Cortex of kidney (tissue), 1 donor: ENCODE results near the gene GAB2.

Source experiments
- DNase-seq: peaks from one replicate; lab custom pipeline; 2025; lab: John Stamatoyannopoulos, UW

GAB2 gene

DNA sequence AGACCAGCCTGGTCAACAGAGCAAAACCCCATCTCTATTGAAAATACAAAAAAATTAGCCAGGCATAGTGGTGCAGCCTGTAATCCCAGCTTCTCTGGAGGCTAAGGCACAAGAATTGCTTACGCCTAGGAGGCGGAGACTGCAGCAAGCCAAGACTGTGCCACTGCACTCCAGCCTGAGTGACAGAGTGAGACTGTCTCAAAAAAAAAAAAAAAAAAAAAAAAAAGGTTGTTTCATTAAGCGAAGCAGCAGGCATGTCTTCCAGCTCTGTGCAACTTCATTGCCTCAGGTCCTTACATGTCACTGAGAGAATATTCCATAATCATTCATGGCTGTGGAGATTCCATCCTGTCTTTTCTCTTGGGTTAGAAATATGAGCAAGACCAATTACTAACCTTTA, 16.9 kb downstream of the GAB2 start:
- DNase-seq = no peak

DNA sequence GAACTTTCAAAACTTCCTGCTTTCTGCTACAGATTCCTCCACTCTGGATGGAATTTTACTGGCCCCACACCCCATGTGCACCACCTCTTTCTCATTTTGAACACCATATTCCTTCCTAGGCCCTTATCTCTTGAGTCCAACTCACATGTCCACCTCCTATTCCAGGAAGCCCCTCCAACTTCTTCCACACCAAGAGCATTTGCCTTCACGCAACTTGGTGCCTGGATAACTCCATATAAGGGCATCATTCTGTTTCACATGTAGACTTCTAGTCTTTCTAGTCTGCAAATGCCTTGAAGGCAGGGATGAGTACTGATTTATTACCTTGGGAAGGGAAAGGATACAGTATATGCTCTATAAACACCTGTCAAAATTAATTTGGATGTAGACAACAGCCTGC, 17.5 kb downstream of the GAB2 start:
- DNase-seq = no peak

DNA sequence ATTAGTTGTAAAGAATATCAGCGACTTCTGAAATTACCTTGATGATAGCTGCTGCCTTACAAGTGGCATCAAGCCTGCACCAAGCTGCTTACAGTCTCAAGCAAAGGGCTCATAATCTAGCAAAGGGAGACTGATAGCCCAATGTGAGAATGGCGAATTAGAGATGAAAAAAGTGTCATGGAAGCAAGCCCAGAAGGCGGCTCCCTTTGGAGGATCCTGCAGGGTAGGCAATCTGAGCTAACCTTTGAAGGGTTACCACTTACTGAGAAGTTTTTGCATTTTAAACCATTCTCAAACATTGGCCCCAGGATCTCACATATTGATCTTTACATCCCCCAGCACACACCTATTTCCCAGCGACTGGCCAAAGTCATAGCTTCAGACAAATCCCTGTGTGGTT, 18.5 kb downstream of the GAB2 start:
- DNase-seq = no peak

DNA sequence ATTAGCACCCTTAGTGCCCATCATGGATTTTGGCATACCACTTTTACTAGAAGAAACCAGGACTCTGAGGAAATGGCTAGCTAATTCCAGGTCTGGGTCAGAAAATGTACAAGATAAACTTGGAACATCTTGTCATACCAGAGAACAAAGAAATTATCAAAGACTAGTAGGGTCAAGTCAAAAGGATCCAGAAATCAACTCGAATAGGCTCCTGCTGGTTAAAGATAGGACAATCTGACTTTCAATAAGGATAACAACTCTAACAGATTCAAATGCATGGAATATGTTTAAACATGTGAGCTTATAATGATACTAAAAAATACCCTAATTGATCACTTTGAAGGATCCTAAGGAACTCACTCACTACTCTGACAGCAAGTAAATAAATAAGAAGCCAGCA, 18.9 kb downstream of the GAB2 start:
- no peak for DNase-seq

DNA sequence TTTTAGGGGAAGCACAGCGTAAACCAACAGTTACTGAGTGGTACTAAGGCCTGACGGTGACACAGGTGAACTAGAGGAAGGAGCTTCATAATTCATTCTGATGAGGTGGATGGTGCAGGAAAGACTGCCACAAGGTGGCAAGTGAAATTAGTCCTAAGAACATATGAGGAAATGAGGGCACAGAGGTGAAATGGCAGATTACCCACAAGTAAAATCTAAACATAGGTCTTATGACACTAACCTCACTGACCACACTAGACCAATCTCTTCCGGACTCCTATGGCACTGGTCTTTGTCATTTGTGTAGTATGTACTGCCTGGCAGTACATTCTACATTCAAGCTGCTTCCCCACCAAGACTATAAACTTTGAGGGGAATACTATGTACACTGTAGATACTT, 20.2 kb downstream of the GAB2 start:
- DNase-seq = no peak

DNA sequence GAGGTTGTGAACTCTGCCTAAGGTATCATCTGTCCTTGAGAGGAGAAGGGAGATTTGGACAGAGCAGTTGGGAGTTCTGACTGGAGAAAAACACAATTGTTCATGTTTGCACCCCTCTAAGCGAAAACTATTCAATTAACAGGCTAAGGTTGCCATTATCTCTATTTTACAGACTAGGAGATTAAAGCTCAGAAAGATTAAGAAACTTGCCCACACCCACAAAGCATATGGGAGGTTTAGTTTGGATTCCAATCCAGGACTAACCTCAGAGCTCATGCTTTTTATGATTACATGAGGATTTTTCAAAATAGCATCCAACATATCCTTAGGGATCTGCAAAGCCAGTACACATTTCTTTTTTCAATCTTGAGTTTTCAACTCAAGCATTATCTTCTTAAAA, 22.0 kb downstream of the GAB2 start:
- no peak for DNase-seq

DNA sequence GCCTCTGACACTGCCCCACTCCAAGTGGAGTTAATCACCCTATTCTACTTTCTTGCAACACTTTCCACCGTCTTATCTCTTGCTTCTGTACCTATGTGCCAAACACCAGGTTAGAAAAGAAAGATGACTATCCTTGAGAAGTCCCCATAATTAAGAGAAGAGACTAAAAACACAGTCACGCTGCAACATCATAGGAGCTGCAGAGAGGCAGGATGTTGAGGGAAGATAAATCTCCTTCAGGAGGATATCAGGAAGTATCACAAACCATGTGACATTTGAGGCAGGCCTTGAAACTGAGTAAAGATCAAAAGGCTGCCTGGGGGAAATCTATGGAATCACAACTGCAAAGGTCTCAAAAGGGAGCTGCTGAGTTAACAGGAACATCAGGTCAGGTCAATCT, 24.8 kb downstream of the GAB2 start:
- no peak for DNase-seq

DNA sequence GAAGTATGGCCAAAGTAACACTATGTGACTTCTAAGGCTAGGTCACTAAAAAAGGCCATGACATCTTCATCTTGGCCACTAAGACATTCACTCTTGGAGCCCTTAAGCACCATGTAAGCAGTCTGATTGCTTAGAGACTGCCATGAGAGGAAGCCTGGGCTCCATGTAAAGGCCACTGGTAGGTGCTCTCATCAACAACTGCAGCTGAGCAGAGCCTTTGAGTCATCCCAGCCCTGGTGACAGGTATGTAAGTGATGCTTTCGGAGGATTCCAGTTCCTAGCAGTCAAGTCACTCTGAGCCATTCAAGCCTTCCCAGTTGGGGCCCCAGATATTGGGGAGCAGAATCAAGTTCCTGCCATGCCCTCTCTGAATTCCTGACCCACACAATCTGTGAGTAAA, 26.2 kb downstream of the GAB2 start:
- no peak for DNase-seq

DNA sequence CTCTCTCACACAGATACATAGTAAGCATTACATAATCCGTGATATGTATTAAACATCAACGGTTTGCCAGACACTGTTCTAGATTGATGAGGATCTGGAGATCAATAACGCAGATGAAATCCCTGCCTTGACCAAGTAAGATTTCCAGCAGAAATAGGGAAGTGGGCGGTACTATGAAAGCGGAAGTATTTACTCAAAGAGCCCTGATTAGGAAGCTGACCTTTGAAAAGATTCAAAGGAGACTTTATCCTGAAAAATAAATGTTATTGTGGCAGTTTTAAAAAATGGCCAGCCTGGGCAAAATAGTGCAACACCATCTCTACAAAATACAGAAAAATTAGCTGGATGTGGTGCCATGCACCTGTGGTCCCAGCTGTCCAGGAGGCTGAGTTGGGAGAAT, 26.8 kb downstream of the GAB2 start:
- DNase-seq = no peak

DNA sequence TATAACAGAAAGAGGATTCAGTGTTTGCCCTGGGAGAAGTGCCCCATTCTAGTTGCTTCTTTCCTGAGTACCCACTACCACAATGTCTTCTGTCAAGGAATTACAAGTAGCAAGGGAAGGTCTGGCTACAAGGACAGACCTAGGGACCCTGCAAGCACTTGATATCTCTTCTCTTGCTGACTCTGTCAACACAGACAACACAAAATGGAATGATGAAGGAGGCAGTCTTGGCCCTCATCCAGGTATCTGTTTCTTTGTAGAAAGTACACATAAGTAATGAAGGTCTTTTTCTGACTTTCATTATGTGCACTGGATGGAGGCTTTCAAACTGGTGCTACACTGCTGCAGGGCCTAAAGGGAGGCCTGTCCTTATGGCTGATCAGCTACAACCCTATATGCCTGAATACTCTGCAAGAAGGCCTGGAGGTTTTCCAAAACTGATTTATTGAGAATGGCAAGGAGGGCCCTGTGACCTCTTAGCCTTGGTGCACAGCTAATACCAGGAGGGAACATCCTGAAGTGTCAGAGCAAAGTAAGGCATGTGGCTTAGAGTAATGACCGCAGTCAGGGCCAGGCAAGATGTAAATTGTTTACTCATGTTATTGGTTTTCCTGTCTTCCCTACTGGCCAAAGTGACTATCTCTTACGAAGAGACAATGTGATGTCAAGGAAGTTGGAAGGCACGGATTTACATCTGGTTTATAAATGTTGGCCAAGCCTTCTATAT, 31.2 kb downstream of the GAB2 start:
- DNase-seq = no peak

DNA sequence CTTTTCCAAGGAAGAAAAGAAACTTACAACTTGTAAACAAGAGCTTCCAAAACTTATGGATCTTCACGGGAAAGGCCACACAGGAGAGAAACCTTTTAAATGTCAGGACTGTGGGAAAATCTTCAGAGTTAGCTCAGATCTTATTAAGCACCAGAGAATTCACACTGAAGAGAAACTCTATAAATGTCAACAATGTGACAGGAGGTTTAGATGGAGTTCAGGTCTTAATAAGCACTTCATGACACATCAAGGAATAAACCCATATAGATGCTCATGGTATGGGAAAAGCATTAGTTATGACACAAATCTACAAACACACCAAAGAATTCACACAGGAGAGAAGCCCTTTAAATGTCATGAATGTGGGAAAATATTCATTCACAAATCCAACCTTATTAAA, 32.4 kb downstream of the GAB2 start:
- DNase-seq = no peak

DNA sequence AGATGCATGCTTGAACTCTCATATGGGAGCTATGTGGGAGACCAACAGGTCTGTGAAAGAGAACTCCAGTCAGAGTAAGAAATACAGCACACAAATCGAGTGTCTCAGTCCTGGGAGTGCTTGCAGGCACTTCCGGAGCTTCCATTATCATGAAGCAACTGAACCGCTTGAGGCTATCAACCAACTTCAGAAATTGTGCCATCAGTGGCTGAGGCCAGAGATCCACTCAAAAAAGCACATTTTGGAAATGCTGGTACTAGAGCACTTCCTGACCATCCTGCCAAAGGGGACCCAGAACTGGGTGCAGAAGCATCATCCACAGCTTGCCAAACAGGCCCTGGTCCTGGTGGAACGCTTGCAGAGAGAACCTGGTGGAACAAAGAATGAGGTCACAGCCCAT, 33.4 kb downstream of the GAB2 start:
- no peak for DNase-seq

DNA sequence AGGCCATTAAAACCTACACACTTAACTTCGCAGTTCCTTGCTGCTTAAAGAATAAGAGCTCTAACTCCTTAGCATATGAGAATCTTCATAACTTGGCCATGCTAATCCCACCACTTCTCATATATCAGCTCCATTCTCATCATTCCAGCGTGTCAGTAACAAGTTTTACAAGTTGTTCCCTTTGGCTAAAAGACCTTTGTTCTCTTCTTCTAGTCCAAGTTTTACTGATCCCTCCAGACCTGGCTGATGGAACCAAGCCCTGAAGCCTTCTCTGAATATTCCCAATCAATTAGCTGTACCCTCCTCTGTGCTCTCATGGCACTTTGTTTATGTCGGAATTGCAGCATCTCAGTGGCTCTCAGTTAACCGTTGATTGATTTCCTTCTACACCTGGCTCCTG, 35.8 kb downstream of the GAB2 start:
- DNase-seq = no peak

DNA sequence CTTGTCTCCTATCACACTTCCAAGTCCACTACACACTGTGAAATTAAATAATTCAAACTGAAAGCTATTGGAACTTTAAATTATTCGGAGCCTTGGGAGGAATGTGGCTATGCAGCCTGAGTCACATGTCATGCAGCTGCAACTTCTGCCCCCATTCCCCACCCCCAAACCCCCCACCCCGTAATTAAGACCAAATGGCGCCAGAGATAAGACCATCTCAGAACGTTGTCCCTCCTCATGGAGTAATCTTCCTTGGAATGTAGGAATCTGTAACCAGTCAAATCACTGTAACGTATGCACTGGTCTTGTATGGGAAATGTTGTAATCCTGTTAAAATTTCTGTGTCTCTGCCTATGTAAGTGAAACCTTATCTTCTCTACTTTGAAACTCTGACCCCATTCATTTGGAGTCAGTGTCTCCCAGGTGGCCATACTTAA, 37.0 kb downstream of the GAB2 start:
- no peak for DNase-seq

DNA sequence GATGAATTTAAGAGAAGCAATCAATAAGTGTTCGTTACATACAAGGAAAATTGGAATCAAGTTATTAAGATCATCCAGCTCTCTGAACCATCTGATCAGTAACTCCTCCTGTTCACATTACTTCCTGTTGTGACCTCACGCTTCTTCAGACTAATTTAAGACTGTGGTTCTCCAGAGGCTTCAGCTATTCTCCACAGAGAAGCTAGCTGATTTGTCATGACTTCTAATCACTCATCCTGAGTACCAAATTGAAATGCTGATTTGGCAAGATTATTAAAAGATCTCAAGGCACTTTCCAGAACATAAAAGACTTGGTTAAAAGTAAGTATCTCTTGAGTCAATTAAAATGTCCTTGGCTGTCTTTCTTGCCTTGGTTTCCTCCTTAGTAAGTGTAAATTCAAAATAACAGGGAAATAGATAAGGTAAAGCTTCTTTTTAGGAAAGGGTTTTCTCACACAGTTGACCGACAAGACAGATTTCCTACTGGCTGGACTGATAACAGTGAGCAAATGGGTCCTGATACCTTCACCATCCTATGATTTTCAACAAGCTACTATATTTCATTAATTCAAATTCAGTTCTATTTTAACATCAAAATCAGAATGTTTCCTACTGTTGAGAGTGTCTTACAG, 38.5 kb downstream of the GAB2 start:
- no peak for DNase-seq

DNA sequence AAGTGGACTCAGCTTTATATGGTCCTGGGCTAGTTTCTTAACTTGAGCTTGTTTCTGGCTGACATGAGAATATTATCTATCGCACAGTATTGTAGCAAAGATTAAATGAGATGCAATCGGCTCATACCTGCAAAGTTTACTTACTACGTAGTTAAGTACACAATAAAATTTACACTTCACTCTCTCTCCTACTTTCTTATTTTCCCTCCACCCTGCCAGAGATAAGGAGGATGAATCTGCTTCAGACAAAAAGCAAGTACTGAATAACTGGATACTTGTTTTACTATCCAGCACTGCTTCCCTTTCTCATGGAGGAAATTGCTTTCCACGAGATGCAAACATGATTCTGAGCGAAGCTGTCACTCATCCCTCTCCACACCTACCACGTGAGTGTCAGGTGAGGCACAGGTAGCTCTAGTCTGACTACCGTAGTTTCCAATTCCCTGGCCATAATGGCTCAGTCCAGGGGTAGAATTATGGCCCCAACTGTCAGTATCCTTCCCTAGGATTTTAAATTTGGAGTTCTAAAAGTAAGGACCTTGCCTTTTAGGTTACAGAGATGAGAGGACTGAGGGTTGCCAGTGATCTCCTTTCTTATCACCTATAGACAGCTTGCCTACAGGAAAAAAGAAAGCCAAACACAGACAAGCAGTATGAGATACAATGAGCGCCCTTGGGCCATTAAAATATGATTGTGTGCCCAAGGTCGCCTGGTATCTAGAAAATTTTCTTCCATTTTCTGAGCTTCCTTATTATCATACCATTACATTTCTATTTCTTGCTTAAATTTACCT, 39.8 kb downstream of the GAB2 start:
- DNase-seq = no peak

DNA sequence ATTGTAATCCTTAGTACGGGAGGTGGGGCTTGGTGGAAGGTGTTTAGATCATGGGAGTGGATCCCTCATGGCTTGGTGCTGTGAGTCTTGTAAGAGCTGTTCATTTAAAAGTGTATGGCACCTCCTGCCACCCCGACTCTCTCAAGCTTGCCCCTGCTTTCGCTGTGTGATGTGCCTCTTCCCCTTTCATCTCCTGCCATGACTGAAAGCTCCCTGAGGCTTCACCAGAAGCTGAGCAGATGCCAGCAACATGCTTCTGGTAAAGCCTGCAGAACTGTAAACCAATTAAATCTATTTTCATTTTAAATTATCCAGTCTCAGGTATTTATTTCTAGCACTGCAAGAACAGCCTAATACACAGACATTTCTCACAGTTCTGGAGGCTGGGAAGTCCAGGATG, 40.8 kb downstream of the GAB2 start:
- DNase-seq = no peak

DNA sequence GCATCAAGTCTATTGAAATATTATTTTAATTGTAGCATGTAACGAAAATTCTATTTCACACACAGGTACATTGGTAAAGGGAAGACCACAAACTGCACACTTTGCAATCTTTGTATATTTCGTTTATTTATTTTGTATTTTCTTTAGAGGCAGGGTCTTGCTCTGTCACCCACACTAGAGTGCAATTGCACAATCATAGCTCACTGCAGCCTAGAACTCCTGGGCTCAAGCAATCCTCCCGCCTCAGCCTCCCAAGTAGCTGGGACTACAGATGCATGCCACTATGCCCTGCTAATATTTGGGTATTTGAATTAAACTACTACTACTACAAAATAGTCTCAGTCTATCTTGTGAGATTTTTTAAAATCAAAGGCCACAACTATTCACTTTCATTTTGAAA, 42.7 kb downstream of the GAB2 start:
- DNase-seq = no peak

DNA sequence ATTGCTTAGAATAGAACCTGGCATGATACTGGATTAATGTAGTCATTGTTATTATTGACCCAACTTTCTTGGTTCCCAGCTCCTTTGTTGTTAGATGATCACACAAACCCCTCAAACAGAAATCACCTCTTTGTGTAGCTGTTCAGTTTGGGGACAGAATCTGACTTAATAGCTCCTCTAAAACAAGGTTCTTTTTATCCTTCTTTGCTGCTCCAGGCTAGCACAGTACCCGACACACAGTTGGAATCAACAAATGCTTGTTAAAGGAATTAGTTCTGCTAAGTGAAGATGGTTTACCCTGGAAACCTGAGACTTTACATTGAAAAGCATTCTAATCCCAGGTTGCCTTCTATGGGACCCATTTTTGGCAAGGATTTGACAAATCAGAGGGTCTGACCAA, 43.9 kb downstream of the GAB2 start:
- no peak for DNase-seq

DNA sequence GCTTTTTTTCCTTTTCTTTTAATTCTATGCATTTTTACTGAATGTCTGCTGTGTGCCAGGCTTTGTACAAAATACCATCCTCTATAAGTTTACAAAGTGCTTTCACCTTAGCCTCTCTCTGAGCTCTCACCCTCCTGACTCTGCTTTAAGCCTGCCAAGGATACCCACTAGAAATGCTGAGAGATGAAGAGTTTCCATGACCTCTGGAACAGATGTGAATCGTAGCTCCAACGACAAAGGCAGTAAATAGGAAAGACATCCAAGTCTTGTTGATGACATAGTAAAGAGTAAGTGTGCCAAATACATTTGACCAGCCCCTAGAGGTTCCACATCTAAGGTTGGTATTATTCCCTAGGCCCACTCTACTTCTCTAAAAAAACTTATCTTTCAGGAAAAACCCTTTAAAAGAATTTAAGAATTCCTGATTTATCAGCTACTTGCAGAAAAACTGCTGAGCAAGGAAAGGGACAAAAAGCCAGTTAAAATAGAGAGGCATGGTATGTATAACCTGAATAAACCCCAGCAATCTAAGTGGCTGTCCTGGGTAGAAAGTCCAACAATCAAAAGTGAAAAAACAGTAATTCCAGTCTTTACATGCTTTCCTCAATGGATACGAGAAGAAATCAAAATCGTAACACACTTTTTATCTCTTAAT, 45.4 kb downstream of the GAB2 start:
- no peak for DNase-seq

DNA sequence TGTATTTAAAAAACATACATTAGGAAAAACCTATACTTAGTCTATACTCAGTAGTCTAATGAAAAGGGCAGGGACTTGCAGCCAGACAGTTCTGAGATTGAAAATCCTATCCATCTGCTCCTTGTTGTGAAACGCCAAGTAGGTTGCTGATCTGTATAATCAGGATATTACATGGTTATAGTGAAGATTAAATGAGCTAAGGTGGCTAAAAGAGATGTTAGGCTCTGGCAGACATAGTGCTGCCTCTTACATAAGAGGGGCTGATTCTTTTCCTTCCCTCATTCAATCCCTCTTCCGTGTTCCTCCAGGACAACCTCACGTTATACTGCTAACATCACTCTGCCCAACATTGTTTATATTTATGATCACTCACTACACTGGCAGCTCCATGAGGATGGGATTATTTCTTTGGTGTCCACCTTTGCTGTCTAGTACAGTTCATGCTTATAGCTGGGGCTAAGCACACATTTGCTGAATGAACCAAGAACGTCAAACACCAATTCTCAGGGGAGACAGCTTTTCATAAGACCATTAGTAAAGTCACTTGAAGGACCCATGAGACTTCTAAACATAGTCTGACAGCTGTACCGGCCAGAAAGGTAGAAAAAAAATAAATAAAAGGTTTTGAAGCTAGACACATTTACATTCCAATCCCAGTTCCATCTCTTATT, 46.3 kb downstream of the GAB2 start:
- DNase-seq = no peak
